ENCODE results near the gene ERICH2. TPM values are rescaled to one million over a fixed set of nuclear protein-coding genes. Genes with fewer than 3 reads are reported as not detected.

The ERICH2 gene
- total and polyA plus RNA-seq, 4 experiments from 2014 or later, result 0.58 TPM; not detected in 3

DNA sequence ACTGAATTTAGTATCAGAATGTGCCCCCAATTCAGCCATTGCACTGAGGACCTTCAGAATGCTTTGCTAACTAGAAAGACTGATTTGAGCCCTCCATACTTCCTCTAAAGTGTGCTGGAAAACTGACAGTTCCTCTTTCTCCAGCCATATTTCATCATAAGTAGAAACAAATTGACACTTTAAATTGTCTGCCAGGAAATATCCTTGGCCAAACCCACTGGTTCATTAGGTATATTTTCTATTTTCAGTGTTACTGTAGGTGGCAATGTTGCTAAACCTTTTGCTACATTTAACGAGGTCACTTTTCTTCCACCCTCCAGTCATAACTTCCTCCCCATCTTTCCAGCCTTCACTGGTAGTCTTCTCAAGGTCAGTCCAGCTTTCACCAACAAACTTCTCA, 33.5 kb upstream of the ERICH2 start:
- Mint-ChIP-seq H3K4me1 (no peaks in the 10 kb centered on the region), H3K9me3 (peaks cover 0 to 14% (median 5%) of the 10 kb centered on the region in 8 donors), H3K4me3 (no peak overlapping the region), H3K27ac (no peak overlapping the region), H3K36me3 (no peaks in the 10 kb centered on the region), H3K27me3 (peaks cover 13 to 15% of the 10 kb centered on the region in 2 donors)
- H3K4me3 ChIP-seq (ENCODE audit: low read length in 2 of 2), result no peak overlapping the region
- H3K4me1 ChIP-seq (ENCODE audit: insufficient read depth, low read length), result no peaks in the 10 kb centered on the region
- POLR2A ChIA-PET (ENCODE audit: partially characterized antibody), result no interaction called here
- no peaks in the 10 kb centered on the region for H3K9me3 ChIP-seq (ENCODE audit: control insufficient read depth in 1 of 2, low read length in 2 of 2)
- H3K27me3 ChIP-seq (ENCODE audit: insufficient read depth, low read length), result no peaks in the 10 kb centered on the region
- no peak overlapping the region for H3K27ac ChIP-seq (ENCODE audit: low read depth, low read length)
- no peak for DNase-seq
- CTCF ChIA-PET (ENCODE audit: partially characterized antibody), result interaction anchor here (1.0 to 1.2 kb wide), 2 partner anchors 10 to 80 kb away, joined by 3 to 4 read pairs; partner anchors contain the start of gene GAD1
- intact Hi-C loops (cut with micrococcal nuclease), result no loop called here
- no peaks in the 10 kb centered on the region for H3K36me3 ChIP-seq (ENCODE audit: insufficient read depth, low read length)

DNA sequence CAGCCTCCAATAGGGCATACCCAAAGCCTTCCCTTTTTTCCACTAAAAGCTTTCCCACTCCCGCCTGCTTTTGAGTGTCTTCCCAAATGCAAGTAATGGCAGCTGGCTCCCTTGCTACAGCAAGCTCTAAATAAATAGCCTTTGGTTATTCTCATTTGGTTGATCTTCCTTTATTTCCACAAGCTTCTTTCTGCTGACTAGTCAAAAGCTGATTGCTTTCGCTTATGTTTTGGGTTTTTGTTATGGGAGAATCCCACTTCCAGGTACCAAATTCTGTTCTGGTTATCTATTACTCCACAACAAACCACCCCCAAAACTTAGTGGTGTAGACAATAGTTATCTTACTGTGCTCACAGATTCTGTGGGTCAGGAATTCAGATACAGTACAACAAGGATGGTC, 32.8 kb upstream of the ERICH2 start:
- Mint-ChIP-seq H3K4me3 (no peak overlapping the region), H3K36me3 (no peaks in the 10 kb centered on the region), H3K4me1 (no peaks in the 10 kb centered on the region), H3K9me3 (peaks cover 0 to 14% (median 5%) of the 10 kb centered on the region in 8 donors), H3K27ac (no peak overlapping the region), H3K27me3 (peaks cover 13 to 15% of the 10 kb centered on the region in 2 donors)
- Histone ChIP-seq H3K36me3 (ENCODE audit: insufficient read depth, low read length) (no peaks in the 10 kb centered on the region), H3K27me3 (ENCODE audit: insufficient read depth, low read length) (peaks cover 6% of the 10 kb centered on the region), H3K9me3 (ENCODE audit: control insufficient read depth in 1 of 2, low read length in 2 of 2) (no peaks in the 10 kb centered on the region), H3K4me1 (ENCODE audit: insufficient read depth, low read length) (no peaks in the 10 kb centered on the region), H3K27ac (ENCODE audit: low read depth, low read length) (no peak overlapping the region), H3K4me3 (ENCODE audit: low read length in 2 of 2) (no peak overlapping the region)
- DNase-seq, result no peak
- POLR2A ChIA-PET (ENCODE audit: partially characterized antibody), result no interaction called here
- intact Hi-C loops (cut with micrococcal nuclease), result no loop called here
- CTCF ChIA-PET (ENCODE audit: partially characterized antibody), result interaction anchor here (1.0 to 1.2 kb wide), 2 partner anchors 9 to 79 kb away, joined by 3 to 4 read pairs; partner anchors contain the start of gene GAD1

DNA sequence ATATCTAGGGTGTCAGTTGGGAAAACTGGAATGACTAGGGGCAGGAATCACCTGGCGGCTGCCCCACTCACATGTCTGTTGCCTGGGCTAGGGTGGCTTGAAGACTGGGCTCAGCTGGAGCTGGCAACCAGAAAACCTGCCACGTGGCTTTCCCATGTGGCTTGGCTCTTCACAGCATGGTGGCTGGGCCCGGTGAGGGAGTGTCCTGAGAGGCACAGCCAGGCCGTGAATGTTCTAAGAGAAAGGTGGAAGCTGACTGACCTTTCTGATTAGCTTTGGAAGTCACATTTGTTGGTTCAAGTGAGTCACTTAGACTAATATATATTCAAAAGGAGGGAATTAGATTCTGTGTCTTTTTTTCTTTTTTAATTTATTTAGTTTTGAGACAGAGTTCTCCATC, 32.4 kb upstream of the ERICH2 start:
- H3K9me3 ChIP-seq (ENCODE audit: control insufficient read depth in 1 of 2, low read length in 2 of 2), result no peaks in the 10 kb centered on the region
- Mint-ChIP-seq H3K27ac (no peak overlapping the region), H3K27me3 (peaks cover 13 to 15% of the 10 kb centered on the region in 2 donors), H3K36me3 (no peaks in the 10 kb centered on the region), H3K9me3 (peaks cover 0 to 14% (median 5%) of the 10 kb centered on the region in 8 donors), H3K4me3 (no peak overlapping the region), H3K4me1 (no peaks in the 10 kb centered on the region)
- no peak for DNase-seq
- CTCF ChIA-PET (ENCODE audit: partially characterized antibody), result interaction anchor here (1.2 kb wide), 1 partner anchor 78 kb away, joined by 4 read pairs; the partner anchor contains the start of gene GAD1
- H3K27ac ChIP-seq (ENCODE audit: low read depth, low read length), result no peak overlapping the region
- H3K4me3 ChIP-seq (ENCODE audit: low read length in 2 of 2), result no peak overlapping the region
- H3K36me3 ChIP-seq (ENCODE audit: insufficient read depth, low read length), result no peaks in the 10 kb centered on the region
- intact Hi-C loops (cut with micrococcal nuclease), result no loop called here
- POLR2A ChIA-PET (ENCODE audit: partially characterized antibody), result no interaction called here
- H3K27me3 ChIP-seq (ENCODE audit: insufficient read depth, low read length), result peaks cover 6% of the 10 kb centered on the region
- H3K4me1 ChIP-seq (ENCODE audit: insufficient read depth, low read length), result no peaks in the 10 kb centered on the region

DNA sequence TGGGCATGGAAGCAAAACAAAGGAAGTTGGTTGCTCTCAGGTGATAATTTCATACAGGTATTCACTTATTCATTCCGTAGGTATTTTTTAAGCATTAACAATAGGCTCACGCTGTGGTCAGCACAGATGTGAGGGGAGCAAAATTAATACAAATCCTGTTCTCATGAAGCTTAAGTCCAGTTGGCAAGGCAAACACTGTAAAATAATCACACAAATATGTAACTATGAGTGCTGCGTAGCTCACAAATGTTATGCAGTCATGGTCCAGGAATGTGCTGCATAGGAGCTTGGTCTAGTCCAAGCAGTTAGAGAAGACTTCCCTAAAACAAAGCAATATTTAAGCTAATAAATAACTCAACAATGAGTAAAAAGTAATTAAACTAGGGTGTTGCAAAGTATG, 31.1 kb upstream of the ERICH2 start:
- Mint-ChIP-seq H3K4me1 (no peaks in the 10 kb centered on the region), H3K36me3 (no peaks in the 10 kb centered on the region), H3K27ac (no peak overlapping the region), H3K4me3 (no peak overlapping the region), H3K27me3 (peaks cover 15% of the 10 kb centered on the region in 2 donors), H3K9me3 (peaks cover 0 to 14% (median 5%) of the 10 kb centered on the region in 8 donors)
- Histone ChIP-seq H3K4me3 (ENCODE audit: low read length in 2 of 2) (no peak overlapping the region), H3K4me1 (ENCODE audit: insufficient read depth, low read length) (no peaks in the 10 kb centered on the region), H3K36me3 (ENCODE audit: insufficient read depth, low read length) (no peaks in the 10 kb centered on the region), H3K27ac (ENCODE audit: low read depth, low read length) (no peak overlapping the region), H3K9me3 (ENCODE audit: control insufficient read depth in 1 of 2, low read length in 2 of 2) (no peaks in the 10 kb centered on the region), H3K27me3 (ENCODE audit: insufficient read depth, low read length) (peaks cover 6% of the 10 kb centered on the region)
- CTCF ChIA-PET (ENCODE audit: partially characterized antibody), result interaction anchor here (0.5 to 1.1 kb wide), 2 partner anchors 330 to 1818 kb away, joined by 3 read pairs; no protein-coding TSS in a partner anchor
- POLR2A ChIA-PET (ENCODE audit: partially characterized antibody), result no interaction called here
- intact Hi-C loops (cut with micrococcal nuclease), result no loop called here
- DNase-seq, result no peak

DNA sequence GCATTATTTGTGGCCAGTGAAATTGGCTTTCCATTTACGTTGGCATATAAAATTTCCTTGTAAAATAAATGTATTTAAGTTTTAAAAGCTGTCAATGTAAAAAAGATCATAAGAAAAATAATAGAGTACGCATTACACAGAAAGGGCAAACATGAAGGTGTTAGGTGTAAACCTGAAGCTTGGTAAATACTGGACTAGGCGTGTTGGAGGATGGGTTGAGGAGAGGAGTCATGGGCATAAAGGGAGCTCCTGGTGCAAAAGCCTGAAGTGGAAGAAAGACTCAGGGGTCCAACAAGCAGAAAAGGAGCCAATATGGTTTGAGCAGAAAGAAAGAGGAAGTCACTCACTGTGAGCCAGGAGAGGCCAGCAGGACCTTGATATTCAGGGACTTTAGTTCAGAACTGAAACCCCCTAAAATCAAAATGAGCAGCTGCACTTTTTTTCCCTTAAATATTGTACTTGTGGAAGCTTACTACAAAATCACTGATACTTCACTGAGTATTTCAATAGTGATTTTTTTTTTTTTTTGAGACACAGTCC, 30.6 kb upstream of the ERICH2 start:
- POLR2A ChIA-PET (ENCODE audit: partially characterized antibody), result no interaction called here
- H3K4me1 ChIP-seq (ENCODE audit: insufficient read depth, low read length), result no peaks in the 10 kb centered on the region
- intact Hi-C loops (cut with micrococcal nuclease), result no loop called here
- Mint-ChIP-seq H3K9me3 (peaks cover 0 to 14% (median 5%) of the 10 kb centered on the region in 8 donors), H3K4me3 (no peak overlapping the region), H3K27me3 (peaks cover 18 to 20% of the 10 kb centered on the region in 2 donors), H3K27ac (no peak overlapping the region), H3K36me3 (no peaks in the 10 kb centered on the region), H3K4me1 (no peaks in the 10 kb centered on the region)
- CTCF ChIA-PET (ENCODE audit: partially characterized antibody), result interaction anchor here (0.5 to 1.1 kb wide), 2 partner anchors 330 to 1818 kb away, joined by 3 read pairs; no protein-coding TSS in a partner anchor
- H3K27ac ChIP-seq (ENCODE audit: low read depth, low read length), result no peak overlapping the region
- no peaks in the 10 kb centered on the region for H3K9me3 ChIP-seq (ENCODE audit: control insufficient read depth in 1 of 2, low read length in 2 of 2)
- no peaks in the 10 kb centered on the region for H3K36me3 ChIP-seq (ENCODE audit: insufficient read depth, low read length)
- no peak for DNase-seq
- no peak overlapping the region for H3K4me3 ChIP-seq (ENCODE audit: low read length in 2 of 2)
- peaks cover 6% of the 10 kb centered on the region for H3K27me3 ChIP-seq (ENCODE audit: insufficient read depth, low read length)

DNA sequence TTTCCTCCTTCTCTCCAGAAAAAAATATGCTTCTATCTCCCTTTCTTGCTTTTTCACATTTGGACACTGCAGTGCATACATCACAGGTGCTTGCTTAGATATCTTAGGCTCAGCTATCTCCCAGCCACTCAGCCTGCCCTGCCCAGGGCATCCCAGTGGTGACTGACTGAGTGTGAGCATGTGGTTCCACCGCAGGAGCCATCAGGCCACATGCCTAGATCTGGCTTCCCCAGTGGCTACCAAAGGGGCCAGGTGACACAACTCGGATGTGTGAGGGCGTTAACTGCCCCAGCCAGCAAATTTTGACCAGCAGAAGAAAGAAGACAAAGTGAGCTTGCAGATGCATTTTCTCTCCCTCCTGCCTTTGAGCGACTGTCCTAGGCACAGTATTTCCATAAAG, 29.5 kb upstream of the ERICH2 start:
- Histone ChIP-seq H3K36me3 (ENCODE audit: insufficient read depth, low read length) (no peaks in the 10 kb centered on the region), H3K9me3 (ENCODE audit: control insufficient read depth in 1 of 2, low read length in 2 of 2) (no peaks in the 10 kb centered on the region), H3K27me3 (ENCODE audit: insufficient read depth, low read length) (peaks cover 6% of the 10 kb centered on the region), H3K4me3 (ENCODE audit: low read length in 2 of 2) (no peak overlapping the region), H3K27ac (ENCODE audit: low read depth, low read length) (no peak overlapping the region), H3K4me1 (ENCODE audit: insufficient read depth, low read length) (no peaks in the 10 kb centered on the region)
- Mint-ChIP-seq H3K36me3 (no peaks in the 10 kb centered on the region), H3K4me3 (no peak overlapping the region), H3K4me1 (no peaks in the 10 kb centered on the region), H3K27me3 (peaks cover 22 to 25% of the 10 kb centered on the region in 2 donors), H3K9me3 (peaks cover 0 to 14% (median 5%) of the 10 kb centered on the region in 8 donors), H3K27ac (no peak overlapping the region)
- POLR2A ChIA-PET (ENCODE audit: partially characterized antibody), result no interaction called here
- CTCF ChIA-PET (ENCODE audit: partially characterized antibody), result no interaction called here
- no peak for DNase-seq
- intact Hi-C loops (cut with micrococcal nuclease), result no loop called here

DNA sequence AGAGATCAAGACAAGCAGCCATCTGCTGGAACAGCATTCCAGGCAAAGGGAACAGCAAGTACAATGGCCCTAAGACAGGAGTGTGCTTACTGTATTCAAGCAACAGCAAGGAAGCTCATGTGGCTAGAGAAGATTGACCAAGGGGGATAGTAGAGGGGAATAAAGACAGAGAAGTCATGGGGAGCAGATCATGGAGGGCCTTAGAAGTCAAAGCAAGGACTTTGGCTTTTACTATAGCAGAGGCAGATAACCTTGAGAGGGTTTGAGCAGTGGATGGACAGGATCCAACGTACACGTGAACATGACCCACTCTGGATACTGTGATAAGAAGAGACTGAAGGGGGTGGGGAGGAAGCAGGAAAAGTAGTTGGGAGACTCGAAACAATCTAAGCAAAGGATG, 28.2 kb upstream of the ERICH2 start:
- Histone ChIP-seq H3K27ac (ENCODE audit: low read depth, low read length) (no peak overlapping the region), H3K9me3 (ENCODE audit: control insufficient read depth in 1 of 2, low read length in 2 of 2) (no peaks in the 10 kb centered on the region), H3K27me3 (ENCODE audit: insufficient read depth, low read length) (peaks cover 6% of the 10 kb centered on the region), H3K4me1 (ENCODE audit: insufficient read depth, low read length) (no peaks in the 10 kb centered on the region), H3K4me3 (ENCODE audit: low read length in 2 of 2) (no peak overlapping the region), H3K36me3 (ENCODE audit: insufficient read depth, low read length) (no peaks in the 10 kb centered on the region)
- no peaks in the 10 kb centered on the region for H3K4me1 Mint-ChIP-seq
- no peaks in the 10 kb centered on the region for H3K36me3 Mint-ChIP-seq
- intact Hi-C loops (cut with micrococcal nuclease), result no loop called here
- H3K4me3 Mint-ChIP-seq, result no peak overlapping the region
- ChIA-PET POLR2A (ENCODE audit: partially characterized antibody) (no interaction called here), CTCF (ENCODE audit: partially characterized antibody) (no interaction called here)
- peaks cover 0 to 10% (median 3%) of the 10 kb centered on the region in 8 donors for H3K9me3 Mint-ChIP-seq
- H3K27ac Mint-ChIP-seq, result no peak overlapping the region
- peaks cover 17 to 23% of the 10 kb centered on the region in 2 donors for H3K27me3 Mint-ChIP-seq
- no peak for DNase-seq

Measured in CD4-positive, alpha-beta memory T cell (primary cell).